Kidney (tissue), 14 donors: ENCODE results near the gene MEIS2. TPM values are rescaled to one million over a fixed set of nuclear protein-coding genes. Genes with fewer than 3 reads are reported as not detected.
A peak's percentile ranks its signal among the peaks of the same experiment; 100 is the strongest.

ENCODE experiments used
- DNase-seq, 5 donors: peaks; one replicate each; pipeline ENCODE4 v3.0.0-alpha.2; 2013 to 2020
- FAIRE-seq: peaks from 2 replicates; lab custom pipeline; 2012; peaks lifted over from hg19 to GRCh38; lab: Jason Lieb, UNC
- H3K27ac ChIP-seq, 2 donors: one replicate each; pipeline ENCODE4 v1.7.0; 2013; ENCODE audit warnings: low read depth in 2 of 2, low read length in 2 of 2, inconsistent platforms in 1 of 2
- H3K27me3 ChIP-seq: one replicate; pipeline ENCODE4 v1.7.1; 2013; ENCODE audit warnings: low read length, inconsistent platforms; ENCODE audit not compliant: control insufficient read depth, insufficient read depth
- H3K36me3 ChIP-seq, 3 donors: one replicate each; pipeline versions ENCODE4 v1.7.0 to v1.7.1; 2013; ENCODE audit warnings: low read length in 3 of 3, control low read depth in 1 of 3, inconsistent platforms in 1 of 3; ENCODE audit not compliant: insufficient read depth in 3 of 3, control insufficient read depth in 2 of 3
- H3K4me1 ChIP-seq, 3 donors: one replicate each; pipeline versions ENCODE4 v1.7.0 to v1.7.1; 2013; ENCODE audit warnings: low read length in 3 of 3, inconsistent platforms in 1 of 3, low read depth in 1 of 3; ENCODE audit not compliant: control insufficient read depth in 2 of 3, insufficient read depth in 2 of 3
- H3K4me3 ChIP-seq, 3 donors: one replicate each; pipeline versions ENCODE4 v1.7.0 to v1.8.1; 2013; ENCODE audit warnings: low read length in 3 of 3, control low read depth in 1 of 3, inconsistent platforms in 1 of 3
- H3K9ac ChIP-seq, 3 donors: one replicate each; pipeline versions ENCODE4 v1.7.0 to v1.7.1; 2013; ENCODE audit warnings: low read length in 3 of 3, control low read depth in 1 of 3, inconsistent platforms in 1 of 3
- H3K9me3 ChIP-seq, 3 donors: one replicate each; pipeline versions ENCODE4 v1.7.0 to v1.7.1; 2013; ENCODE audit warnings: low read length in 3 of 3, control low read depth in 1 of 3, inconsistent platforms in 1 of 3; ENCODE audit not compliant: control insufficient read depth in 2 of 3, insufficient read depth in 1 of 3
- intact Hi-C: fragments of 100-400 bp; cut with DNase I; formaldehyde crosslinking; loops from one replicate; pipeline ENCODE4 v1.11.1; 2022
- polyA plus RNA-seq: library from polyadenylated mRNA; stranded (reverse); fragments of 350-450 nt; fragmentation: Illumina TruSeq; extraction: RNeasy Lipid Tissue Mini Kit (QIAGEN cat#74804); gene quantifications from one replicate; pipeline ENCODE4 v1.2.3, GENCODE V29; 2014; ENCODE audit warnings: low read depth, low replicate concordance; ENCODE audit not compliant: insufficient read depth
- total RNA-seq: library from RNA; stranded (reverse); fragmentation: NEBNext Ultra II Directional; extraction: Animal tissue kit (Norgen Biotek cat#: 25700); gene quantifications from one replicate; pipeline ENCODE4 v1.2.1, GENCODE V29; 2021
- TF ChIP-seq, protein P1 (sequence below): IDR thresholded peaks from 3 replicates; pipeline ENCODE4 v1.5.1; 2012; ENCODE audit warnings: mild to moderate bottlenecking, moderate library complexity, borderline replicate concordance; ENCODE audit not compliant: insufficient read depth; ENCODE audit errors: extremely low read depth
- donor health status: control.
- donor health status: control.
- donor health status: control.
- donor health status: control.
- donor health status: control.
- donor health status: DM: yes; HTN: yes; CAD: no.
- donor health status: Normal renal cell carcinoma (clear cell type).

MEIS2 gene
- total and polyA plus RNA-seq, 2 donors from 2014 or later: 14.7 to 50.9 TPM

DNA sequence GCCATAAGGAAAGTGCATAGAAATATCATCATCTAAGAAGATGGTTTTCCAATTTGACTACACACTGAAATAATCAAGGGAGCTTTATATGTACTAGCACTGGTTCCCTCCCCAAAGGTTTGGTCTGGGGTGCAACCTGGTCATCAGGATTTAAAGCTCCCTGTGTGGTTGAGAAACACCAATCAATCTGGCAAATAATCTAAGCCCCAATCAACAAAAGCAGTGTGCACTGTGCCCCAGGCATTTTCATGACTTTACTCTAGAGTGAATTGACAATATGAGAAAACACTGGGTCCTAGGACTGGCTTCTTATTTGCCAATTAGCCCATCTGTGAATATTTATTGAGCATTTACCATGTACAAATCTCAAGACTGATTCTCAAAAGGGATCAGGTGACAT, 255.1 kb downstream of the MEIS2 start:
- intact Hi-C loops: no loop called here
- no peak overlapping the region for H3K9ac ChIP-seq
- no peaks in the 10 kb centered on the region for H3K36me3 ChIP-seq
- TF ChIP-seq, protein P1, sequence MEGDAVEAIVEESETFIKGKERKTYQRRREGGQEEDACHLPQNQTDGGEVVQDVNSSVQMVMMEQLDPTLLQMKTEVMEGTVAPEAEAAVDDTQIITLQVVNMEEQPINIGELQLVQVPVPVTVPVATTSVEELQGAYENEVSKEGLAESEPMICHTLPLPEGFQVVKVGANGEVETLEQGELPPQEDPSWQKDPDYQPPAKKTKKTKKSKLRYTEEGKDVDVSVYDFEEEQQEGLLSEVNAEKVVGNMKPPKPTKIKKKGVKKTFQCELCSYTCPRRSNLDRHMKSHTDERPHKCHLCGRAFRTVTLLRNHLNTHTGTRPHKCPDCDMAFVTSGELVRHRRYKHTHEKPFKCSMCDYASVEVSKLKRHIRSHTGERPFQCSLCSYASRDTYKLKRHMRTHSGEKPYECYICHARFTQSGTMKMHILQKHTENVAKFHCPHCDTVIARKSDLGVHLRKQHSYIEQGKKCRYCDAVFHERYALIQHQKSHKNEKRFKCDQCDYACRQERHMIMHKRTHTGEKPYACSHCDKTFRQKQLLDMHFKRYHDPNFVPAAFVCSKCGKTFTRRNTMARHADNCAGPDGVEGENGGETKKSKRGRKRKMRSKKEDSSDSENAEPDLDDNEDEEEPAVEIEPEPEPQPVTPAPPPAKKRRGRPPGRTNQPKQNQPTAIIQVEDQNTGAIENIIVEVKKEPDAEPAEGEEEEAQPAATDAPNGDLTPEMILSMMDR: no peak
- no peaks in the 10 kb centered on the region for H3K4me1 ChIP-seq
- FAIRE-seq: no peak
- no peak for DNase-seq
- no peaks in the 10 kb centered on the region for H3K27me3 ChIP-seq
- no peaks in the 10 kb centered on the region for H3K9me3 ChIP-seq
- H3K27ac ChIP-seq: no peak overlapping the region
- H3K4me3 ChIP-seq: no peak overlapping the region

DNA sequence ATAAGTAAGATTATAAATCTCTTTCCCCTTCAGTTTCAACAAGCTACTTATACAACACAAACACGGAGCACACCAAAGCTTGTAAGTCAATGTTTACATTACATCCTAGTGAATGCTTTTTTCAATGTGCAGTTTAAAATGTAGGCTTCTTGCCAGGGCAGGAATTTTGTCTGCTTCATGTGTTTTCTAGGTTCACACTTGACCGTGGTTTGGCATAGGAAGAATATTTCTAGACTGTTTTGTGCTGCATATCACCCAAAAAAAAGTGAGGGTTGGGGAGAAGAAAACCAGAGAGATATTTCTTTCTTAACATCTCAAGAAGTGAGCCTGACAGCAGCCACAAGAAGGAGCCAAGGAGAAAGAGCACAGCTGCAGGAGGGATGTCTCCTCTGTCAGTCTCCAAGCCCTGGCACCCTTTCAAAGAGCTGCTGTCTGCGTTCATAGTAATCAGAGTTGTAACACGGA, 255.8 kb downstream of the MEIS2 start:
- intact Hi-C loops: no loop called here
- Histone ChIP-seq H3K4me3 (no peak overlapping the region), H3K9ac (no peak overlapping the region), H3K9me3 (no peaks in the 10 kb centered on the region), H3K27ac (no peak overlapping the region), H3K36me3 (no peaks in the 10 kb centered on the region), H3K27me3 (no peaks in the 10 kb centered on the region), H3K4me1 (no peaks in the 10 kb centered on the region)
- DNase-seq: peak in 3 of 5 donors; percentile 17 to 62 (median 53)
- FAIRE-seq: no peak
- TF ChIP-seq, protein P1: no peak

DNA sequence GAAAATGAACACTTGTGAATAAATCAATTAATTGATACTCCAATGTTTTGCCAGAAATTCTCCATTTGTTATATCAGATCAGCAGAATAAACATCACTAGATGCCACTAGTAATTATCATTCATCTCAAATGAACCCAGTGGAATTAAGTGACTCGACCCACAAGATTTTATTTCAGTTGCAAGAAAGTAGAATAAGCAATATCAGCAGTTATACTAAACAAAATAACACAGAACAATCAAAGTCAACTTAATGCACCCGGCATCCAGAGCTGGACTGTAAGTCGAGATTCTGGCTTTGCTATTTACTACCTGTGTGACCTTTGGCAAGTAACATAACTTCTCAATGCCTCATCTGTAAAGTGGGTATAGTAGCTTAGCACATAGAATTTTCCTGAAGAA, 256.5 kb downstream of the MEIS2 start:
- no peaks in the 10 kb centered on the region for H3K27me3 ChIP-seq
- FAIRE-seq: no peak
- TF ChIP-seq, protein P1: no peak

DNA sequence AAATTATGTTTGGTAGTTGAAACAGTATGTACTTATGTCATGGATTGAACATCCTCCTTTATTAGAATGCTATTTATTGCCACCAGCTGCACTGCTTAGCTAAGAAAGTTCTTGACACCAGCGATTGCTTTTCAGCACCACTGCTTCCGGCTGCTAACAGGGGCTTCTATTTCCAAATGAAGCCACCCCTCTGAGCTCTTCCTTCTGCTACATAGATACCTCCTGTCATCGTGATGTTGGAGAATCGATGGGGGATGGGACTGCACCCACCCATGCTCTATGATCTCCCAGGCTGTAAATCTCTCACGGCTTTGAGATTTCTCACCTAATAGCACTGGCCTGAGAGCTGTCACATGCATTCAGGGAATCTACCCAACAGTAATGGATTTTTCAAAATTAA, 259.2 kb downstream of the MEIS2 start:
- FAIRE-seq: no peak
- Histone ChIP-seq H3K4me3 (no peak overlapping the region), H3K4me1 (no peaks in the 10 kb centered on the region), H3K27me3 (no peaks in the 10 kb centered on the region), H3K9ac (no peak overlapping the region), H3K27ac (no peak overlapping the region), H3K36me3 (no peaks in the 10 kb centered on the region), H3K9me3 (no peaks in the 10 kb centered on the region)
- TF ChIP-seq, protein P1: no peak
- peak in 4 of 5 donors; percentile 43 to 70 (median 52) for DNase-seq
- intact Hi-C loops: no loop called here

More for the DNA sequence above, 256.5 kb downstream of the MEIS2 start:
- Histone ChIP-seq H3K4me3 (no peak overlapping the region), H3K36me3 (no peaks in the 10 kb centered on the region), H3K27ac (no peak overlapping the region), H3K9me3 (no peaks in the 10 kb centered on the region), H3K4me1 (no peaks in the 10 kb centered on the region), H3K9ac (no peak overlapping the region)
- no peak for DNase-seq
- intact Hi-C loops: no loop called here
